HEK293T (cell line): Measurements from ENCODE around the gene ALPP.

Source experiments
- BHLHE40 ChIP-seq: fragments of 450-650 bp; IDR thresholded peaks from 2 replicates; pipeline ENCODE4 v1.6.1; 2016; ENCODE audit warnings: mild to moderate bottlenecking, moderate library complexity, borderline replicate concordance
- ELF4 ChIP-seq: fragments of 450-650 bp; IDR thresholded peaks from 2 replicates; pipeline ENCODE4 v1.6.1; 2017; ENCODE audit warnings: antibody characterized with exemption
- FOXK2 ChIP-seq: fragments of 450-650 bp; IDR thresholded peaks from 2 replicates; pipeline ENCODE4 v1.6.1; 2016; ENCODE audit warnings: mild to moderate bottlenecking
- SUZ12 ChIP-seq: fragments of 450-650 bp; IDR thresholded peaks from 2 replicates; pipeline ENCODE4 v1.6.1; 2016; ENCODE audit warnings: mild to moderate bottlenecking

GRCh38 chr2:232367591-232368233 is 10.8 kb upstream of the ALPP start:
- no peak for TF ChIP-seq ELF4
- no peak for TF ChIP-seq FOXK2
- no peak for TF ChIP-seq SUZ12
- no peak for TF ChIP-seq BHLHE40
